ENCODE results near the gene DCP1A. TPM values are rescaled to one million over a fixed set of nuclear protein-coding genes. Genes with fewer than 3 reads are reported as not detected.
"Not testable (repeated sequence)": the region's sequence is repeated elsewhere in the genome, so short reads cannot be mapped to it uniquely, and the experiment has no call there.

Gene DCP1A
- total and polyA plus RNA-seq, 5 donors from 2014 or later, result 47.7 to 63.6 (median 50.6) TPM

DNA sequence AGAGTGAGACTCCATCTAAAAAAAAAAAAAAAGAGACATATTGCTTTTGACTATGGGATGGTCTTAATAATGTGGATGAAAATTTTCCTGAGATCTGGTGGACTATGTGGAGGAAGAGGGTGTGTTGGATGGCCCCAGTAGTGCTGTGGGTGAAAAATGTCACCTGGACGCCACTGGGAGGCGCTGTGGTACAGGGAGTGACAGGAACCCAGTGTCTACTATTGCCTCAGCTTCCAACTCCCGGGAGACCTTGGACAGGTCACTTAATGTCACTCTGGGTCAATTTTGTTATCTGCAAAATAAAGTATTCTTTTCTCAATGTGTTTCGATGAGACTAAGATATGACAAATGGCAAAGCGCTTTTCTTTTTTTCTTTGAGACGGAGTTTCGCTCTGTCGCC is 27.7 kb upstream of the DCP1A start:
- Mint-ChIP-seq H3K4me1 (no peaks in the 10 kb centered on the region), H3K4me3 (no peak overlapping the region), H3K36me3 (peaks cover 3% of the 10 kb centered on the region), H3K27me3 (peaks cover 30% of the 10 kb centered on the region), H3K9me3 (peaks cover 0 to 4% (median 0%) of the 10 kb centered on the region in 7 donors), H3K27ac (no peak overlapping the region)
- H3K4me3 ChIP-seq (ENCODE audit: low read depth, low read length), result no peak overlapping the region
- no peaks in the 10 kb centered on the region for H3K36me3 ChIP-seq (ENCODE audit: control insufficient read depth, insufficient read depth, low read length)
- ATAC-seq (ENCODE audit: low read depth in 2 of 2), result peak in 1 of 2 donors; percentile 50
- no peaks in the 10 kb centered on the region for H3K4me1 ChIP-seq (ENCODE audit: control insufficient read depth, insufficient read depth, low read length, poor library complexity, severe bottlenecking)
- peaks cover 8% of the 10 kb centered on the region for H3K27me3 ChIP-seq (ENCODE audit: control insufficient read depth, insufficient read depth, low read length)
- H3K27ac ChIP-seq (ENCODE audit: insufficient read depth, low read length, poor library complexity, severe bottlenecking), result no peak overlapping the region
- H3K9me3 ChIP-seq (ENCODE audit: control insufficient read depth in 2 of 2, low read length in 2 of 2), result no peaks in the 10 kb centered on the region
- peak in 1 of 3 donors; percentile 56 for DNase-seq

DNA sequence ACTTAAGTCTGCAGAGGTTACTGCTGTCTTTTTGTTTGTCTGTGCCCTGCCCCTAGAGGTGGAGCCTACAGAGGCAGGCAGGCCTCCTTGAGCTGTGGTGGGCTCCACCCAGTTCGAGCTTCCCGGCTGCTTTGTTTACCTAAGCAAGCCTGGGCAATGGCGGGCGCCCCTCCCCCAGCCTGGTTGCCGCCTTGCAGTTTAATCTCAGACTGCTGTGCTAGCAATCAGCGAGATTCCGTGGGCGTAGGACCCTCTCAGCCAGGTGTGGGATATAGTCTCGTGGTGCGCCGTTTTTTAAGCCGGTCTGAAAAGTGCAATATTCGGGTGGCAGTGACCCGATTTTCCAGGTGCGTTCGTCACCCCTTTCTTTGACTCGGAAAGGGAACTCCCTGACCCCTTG is 23.4 kb upstream of the DCP1A start:
- not testable (repeated sequence) for H3K36me3 ChIP-seq (ENCODE audit: control insufficient read depth, insufficient read depth, low read length); H3K27ac ChIP-seq (ENCODE audit: insufficient read depth, low read length, poor library complexity, severe bottlenecking); H3K36me3 Mint-ChIP-seq; H3K27me3 ChIP-seq (ENCODE audit: control insufficient read depth, insufficient read depth, low read length); H3K4me1 Mint-ChIP-seq; H3K9me3 Mint-ChIP-seq; ATAC-seq (ENCODE audit: low read depth in 2 of 2); DNase-seq; H3K4me1 ChIP-seq (ENCODE audit: control insufficient read depth, insufficient read depth, low read length, poor library complexity, severe bottlenecking); H3K9me3 ChIP-seq (ENCODE audit: control insufficient read depth in 2 of 2, low read length in 2 of 2); H3K4me3 ChIP-seq (ENCODE audit: low read depth, low read length); H3K27ac Mint-ChIP-seq; H3K4me3 Mint-ChIP-seq
- H3K27me3 Mint-ChIP-seq, result peaks cover 21% of the 10 kb centered on the region

DNA sequence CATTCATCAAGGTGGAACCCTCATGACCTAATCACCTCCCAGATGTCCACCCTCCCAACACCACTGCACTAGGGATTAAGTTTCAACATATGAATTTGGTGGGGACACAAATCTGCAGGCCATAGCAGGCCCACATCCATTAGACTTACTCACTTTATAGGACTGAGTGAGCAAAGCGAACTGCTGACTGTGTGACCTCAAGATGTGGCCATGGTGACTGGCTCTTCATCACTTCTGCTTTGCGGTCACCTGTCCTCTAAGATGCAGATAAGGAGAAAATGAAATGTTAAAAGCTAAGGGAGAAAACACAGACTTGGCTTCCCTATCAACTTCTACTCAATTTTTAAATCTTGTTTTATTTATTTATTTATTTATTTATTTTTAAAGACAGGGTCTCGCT is 14.5 kb upstream of the DCP1A start:
- H3K27me3 ChIP-seq (ENCODE audit: control insufficient read depth, insufficient read depth, low read length), result peaks cover 1% of the 10 kb centered on the region
- H3K36me3 ChIP-seq (ENCODE audit: control insufficient read depth, insufficient read depth, low read length), result no peaks in the 10 kb centered on the region
- no peak overlapping the region for H3K27ac ChIP-seq (ENCODE audit: insufficient read depth, low read length, poor library complexity, severe bottlenecking)
- H3K4me1 ChIP-seq (ENCODE audit: control insufficient read depth, insufficient read depth, low read length, poor library complexity, severe bottlenecking), result no peaks in the 10 kb centered on the region
- H3K4me1 Mint-ChIP-seq, result no peaks in the 10 kb centered on the region
- no peak overlapping the region for H3K4me3 Mint-ChIP-seq
- H3K36me3 Mint-ChIP-seq, result no peaks in the 10 kb centered on the region
- no peaks in the 10 kb centered on the region for H3K9me3 ChIP-seq (ENCODE audit: control insufficient read depth in 2 of 2, low read length in 2 of 2)
- no peak overlapping the region for H3K4me3 ChIP-seq (ENCODE audit: low read depth, low read length)
- H3K27ac Mint-ChIP-seq, result no peak overlapping the region
- H3K27me3 Mint-ChIP-seq, result peaks cover 30% of the 10 kb centered on the region
- no peak for DNase-seq
- ATAC-seq (ENCODE audit: low read depth in 2 of 2), result no peak
- H3K9me3 Mint-ChIP-seq, result peaks cover 0 to 5% (median 0%) of the 10 kb centered on the region in 7 donors

DNA sequence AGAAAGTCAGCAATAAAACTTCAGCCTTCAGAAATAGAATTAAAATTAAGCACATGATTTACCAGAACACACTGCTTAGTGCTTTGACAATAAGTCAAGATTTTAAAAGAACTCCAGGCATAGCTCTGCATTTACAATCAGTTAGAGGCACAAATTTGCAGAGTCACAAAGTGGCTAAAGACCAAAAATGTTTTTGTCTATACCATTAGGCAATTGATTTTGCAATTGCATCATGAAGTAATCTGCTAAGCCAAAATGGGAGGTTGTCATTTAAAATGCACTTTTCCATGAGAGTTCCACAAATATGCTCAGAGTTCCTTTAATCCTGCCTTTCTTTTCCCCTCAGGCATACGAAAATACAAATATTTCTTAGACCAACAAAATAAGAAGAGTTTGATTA is 10.1 kb upstream of the DCP1A start:
- Histone ChIP-seq H3K9me3 (ENCODE audit: control insufficient read depth in 2 of 2, low read length in 2 of 2) (no peaks in the 10 kb centered on the region), H3K36me3 (ENCODE audit: control insufficient read depth, insufficient read depth, low read length) (no peaks in the 10 kb centered on the region), H3K27ac (ENCODE audit: insufficient read depth, low read length, poor library complexity, severe bottlenecking) (no peak overlapping the region), H3K4me1 (ENCODE audit: control insufficient read depth, insufficient read depth, low read length, poor library complexity, severe bottlenecking) (no peaks in the 10 kb centered on the region), H3K27me3 (ENCODE audit: control insufficient read depth, insufficient read depth, low read length) (peaks cover 4% of the 10 kb centered on the region), H3K4me3 (ENCODE audit: low read depth, low read length) (no peak overlapping the region)
- no peak overlapping the region for H3K4me3 Mint-ChIP-seq
- H3K36me3 Mint-ChIP-seq, result no peaks in the 10 kb centered on the region
- peak overlapping the region in 1 of 3 donors; percentile 52 for H3K27ac Mint-ChIP-seq
- DNase-seq (no peak), ATAC-seq (ENCODE audit: low read depth in 2 of 2) (no peak)
- H3K4me1 Mint-ChIP-seq, result no peaks in the 10 kb centered on the region
- H3K9me3 Mint-ChIP-seq, result peaks cover 0 to 1% (median 0%) of the 10 kb centered on the region in 7 donors
- H3K27me3 Mint-ChIP-seq, result peaks cover 25% of the 10 kb centered on the region

DNA sequence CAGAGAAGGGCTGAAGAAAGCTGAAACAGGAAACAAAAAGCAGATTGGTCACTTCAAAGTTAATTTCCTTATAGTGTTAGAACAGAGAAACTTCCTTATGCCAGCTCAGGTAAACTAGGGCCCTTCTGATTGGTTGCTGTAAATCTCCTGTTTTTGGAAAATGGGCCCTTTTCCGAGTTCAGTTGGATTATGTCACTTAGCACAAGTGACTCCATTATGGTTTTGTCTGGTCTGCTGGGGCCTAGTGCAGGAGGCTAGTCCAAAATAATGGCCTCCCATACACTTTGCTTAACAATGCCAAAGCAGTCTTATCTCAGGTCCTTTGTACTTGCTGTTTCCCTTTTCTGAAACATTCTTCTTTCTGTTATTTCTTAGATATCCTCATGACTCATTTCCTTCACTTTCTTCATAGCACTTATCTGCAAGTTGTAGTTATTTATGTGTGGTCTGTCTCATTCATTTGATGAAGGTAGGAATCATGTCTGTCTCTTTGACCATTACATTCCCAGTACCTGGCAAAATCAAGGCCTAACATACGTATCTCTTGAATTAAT is 7.7 kb upstream of the DCP1A start:
- peaks cover 0 to 1% (median 0%) of the 10 kb centered on the region in 7 donors for H3K9me3 Mint-ChIP-seq
- H3K4me1 Mint-ChIP-seq, result no peaks in the 10 kb centered on the region

DNA sequence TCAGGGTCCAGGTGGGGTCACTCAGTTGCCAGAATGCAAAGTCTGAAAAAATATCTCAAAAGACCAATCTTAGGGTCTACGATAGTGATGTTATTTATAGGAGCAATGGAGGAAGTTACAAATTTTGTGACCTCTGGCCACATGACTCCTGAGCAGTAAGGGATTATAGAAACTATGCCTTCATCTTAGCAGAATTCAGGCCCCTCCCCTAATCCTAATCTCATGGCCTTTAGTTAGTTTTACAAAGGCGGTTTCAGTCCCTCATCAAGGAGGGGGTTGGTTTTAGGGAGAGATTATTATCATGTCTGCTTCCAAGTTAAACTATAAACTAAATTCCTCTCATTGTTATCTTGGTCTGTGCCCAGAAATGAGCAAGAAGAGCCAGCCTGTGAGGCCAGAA is 5.9 kb upstream of the DCP1A start:
- Mint-ChIP-seq H3K4me3 (peak overlapping the region in 1 of 4 donors; percentile 8), H3K27ac (no peak overlapping the region), H3K9me3 (peaks cover 0 to 1% (median 0%) of the 10 kb centered on the region in 7 donors), H3K36me3 (no peaks in the 10 kb centered on the region), H3K4me1 (peaks cover 0 to under 1% (median 0%) of the 10 kb centered on the region in 4 donors), H3K27me3 (peaks cover 5% of the 10 kb centered on the region)
- ATAC-seq (ENCODE audit: low read depth in 2 of 2), result no peak
- no peak for DNase-seq
- no peaks in the 10 kb centered on the region for H3K4me1 ChIP-seq (ENCODE audit: control insufficient read depth, insufficient read depth, low read length, poor library complexity, severe bottlenecking)
- peaks cover 4% of the 10 kb centered on the region for H3K27me3 ChIP-seq (ENCODE audit: control insufficient read depth, insufficient read depth, low read length)
- no peaks in the 10 kb centered on the region for H3K9me3 ChIP-seq (ENCODE audit: control insufficient read depth in 2 of 2, low read length in 2 of 2)
- no peaks in the 10 kb centered on the region for H3K36me3 ChIP-seq (ENCODE audit: control insufficient read depth, insufficient read depth, low read length)
- H3K27ac ChIP-seq (ENCODE audit: insufficient read depth, low read length, poor library complexity, severe bottlenecking), result no peak overlapping the region
- no peak overlapping the region for H3K4me3 ChIP-seq (ENCODE audit: low read depth, low read length)

More for the DNA sequence above, 7.7 kb upstream of the DCP1A start:
- DNase-seq (no peak), ATAC-seq (ENCODE audit: low read depth in 2 of 2) (peak in 1 of 2 donors; percentile 66)
- H3K4me1 ChIP-seq (ENCODE audit: control insufficient read depth, insufficient read depth, low read length, poor library complexity, severe bottlenecking), result no peaks in the 10 kb centered on the region
- H3K9me3 ChIP-seq (ENCODE audit: control insufficient read depth in 2 of 2, low read length in 2 of 2), result no peaks in the 10 kb centered on the region
- H3K27ac Mint-ChIP-seq, result peak overlapping the region in 1 of 3 donors; percentile 20
- H3K27me3 ChIP-seq (ENCODE audit: control insufficient read depth, insufficient read depth, low read length), result peaks cover 4% of the 10 kb centered on the region
- no peak overlapping the region for H3K4me3 Mint-ChIP-seq
- no peaks in the 10 kb centered on the region for H3K36me3 ChIP-seq (ENCODE audit: control insufficient read depth, insufficient read depth, low read length)
- no peak overlapping the region for H3K27ac ChIP-seq (ENCODE audit: insufficient read depth, low read length, poor library complexity, severe bottlenecking)
- no peaks in the 10 kb centered on the region for H3K36me3 Mint-ChIP-seq
- H3K4me3 ChIP-seq (ENCODE audit: low read depth, low read length), result no peak overlapping the region
- H3K27me3 Mint-ChIP-seq, result peaks cover 18% of the 10 kb centered on the region

DNA sequence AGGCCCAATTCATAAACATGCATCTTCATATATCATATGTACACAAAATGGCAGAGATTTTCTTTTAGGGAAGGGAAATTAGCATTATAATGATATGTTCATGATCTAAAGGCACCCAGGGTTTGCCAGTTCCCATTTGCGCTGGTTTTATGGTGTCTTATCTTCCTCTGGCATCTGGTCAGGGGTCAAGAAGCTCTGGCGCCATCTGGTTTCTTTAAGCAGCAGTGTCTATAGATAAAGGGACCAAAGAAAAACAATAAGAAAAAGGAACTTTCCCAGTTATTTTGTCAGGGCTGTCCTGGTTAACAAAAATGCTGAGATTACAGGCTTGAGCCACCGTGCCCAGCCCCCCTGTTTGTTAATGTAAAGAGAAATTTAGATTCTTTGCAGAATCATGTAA is 3.3 kb upstream of the DCP1A start:
- Mint-ChIP-seq H3K9me3 (peaks cover 0 to 3% (median 0%) of the 10 kb centered on the region in 7 donors), H3K4me3 (peak overlapping the region in 3 of 4 donors; percentile 42 to 76 (median 61)), H3K36me3 (no peaks in the 10 kb centered on the region), H3K27ac (no peak overlapping the region), H3K27me3 (peaks cover under 1% of the 10 kb centered on the region), H3K4me1 (peaks cover 7 to 23% (median 12%) of the 10 kb centered on the region in 4 donors)
- Histone ChIP-seq H3K27me3 (ENCODE audit: control insufficient read depth, insufficient read depth, low read length) (no peaks in the 10 kb centered on the region), H3K4me1 (ENCODE audit: control insufficient read depth, insufficient read depth, low read length, poor library complexity, severe bottlenecking) (peaks cover 12% of the 10 kb centered on the region), H3K27ac (ENCODE audit: insufficient read depth, low read length, poor library complexity, severe bottlenecking) (no peak overlapping the region), H3K36me3 (ENCODE audit: control insufficient read depth, insufficient read depth, low read length) (no peaks in the 10 kb centered on the region), H3K9me3 (ENCODE audit: control insufficient read depth in 2 of 2, low read length in 2 of 2) (no peaks in the 10 kb centered on the region), H3K4me3 (ENCODE audit: low read depth, low read length) (no peak overlapping the region)
- DNase-seq (peak in 1 of 3 donors; percentile 51), ATAC-seq (ENCODE audit: low read depth in 2 of 2) (no peak)

DNA sequence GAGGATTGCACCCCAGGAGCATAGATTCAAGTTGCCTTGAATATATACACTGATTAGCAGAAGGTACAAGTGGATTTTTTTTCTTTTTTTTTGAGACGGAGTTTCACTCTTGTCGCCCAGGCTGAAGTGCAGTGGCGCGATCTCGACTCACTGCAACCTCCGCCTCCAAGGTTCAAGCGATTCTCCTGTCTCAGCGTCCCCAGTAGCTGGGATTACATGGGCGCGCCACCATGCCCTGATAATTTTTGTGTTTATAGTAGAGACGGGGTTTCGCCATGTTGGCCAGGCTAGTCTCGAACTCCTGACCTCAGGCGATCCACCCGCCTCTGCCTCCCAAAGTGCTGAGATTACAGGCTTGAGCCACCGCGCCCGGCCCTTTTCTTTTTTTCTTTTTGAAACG is 775 bp upstream of the DCP1A start:
- not testable (repeated sequence) for H3K36me3 Mint-ChIP-seq; H3K27me3 Mint-ChIP-seq; H3K9me3 Mint-ChIP-seq; H3K27me3 ChIP-seq (ENCODE audit: control insufficient read depth, insufficient read depth, low read length); H3K9me3 ChIP-seq (ENCODE audit: control insufficient read depth in 2 of 2, low read length in 2 of 2); DNase-seq; ATAC-seq (ENCODE audit: low read depth in 2 of 2)
- Histone ChIP-seq H3K36me3 (ENCODE audit: control insufficient read depth, insufficient read depth, low read length) (peaks cover 11% of the 10 kb centered on the region), H3K4me1 (ENCODE audit: control insufficient read depth, insufficient read depth, low read length, poor library complexity, severe bottlenecking) (peaks cover 18% of the 10 kb centered on the region), H3K4me3 (ENCODE audit: low read depth, low read length) (peak overlapping the region; percentile 92), H3K27ac (ENCODE audit: insufficient read depth, low read length, poor library complexity, severe bottlenecking) (peak overlapping the region; percentile 94)
- H3K27ac Mint-ChIP-seq, result peak overlapping the region; percentile 99
- peak overlapping the region; percentile 97 to 99 (median 98) for H3K4me3 Mint-ChIP-seq
- H3K4me1 Mint-ChIP-seq, result peaks cover 25 to 44% (median 29%) of the 10 kb centered on the region in 4 donors
